HG02840 (cell line): Measurements from ENCODE around the gene CPNE7.
"Not testable (repeated sequence)": the region's sequence is repeated elsewhere in the genome, so short reads cannot be mapped to it uniquely, and the experiment has no call there.

Experiments
- ATAC-seq: cut with Tn5 transposase; IDR thresholded peaks from one replicate; pipeline ENCODE4 v1.9.1; 2021; ENCODE audit warnings: mild to moderate bottlenecking, moderate library complexity, moderate number of reproducible peaks; ENCODE audit not compliant: unreplicated experiment, low FRiP score

CPNE7 gene

DNA sequence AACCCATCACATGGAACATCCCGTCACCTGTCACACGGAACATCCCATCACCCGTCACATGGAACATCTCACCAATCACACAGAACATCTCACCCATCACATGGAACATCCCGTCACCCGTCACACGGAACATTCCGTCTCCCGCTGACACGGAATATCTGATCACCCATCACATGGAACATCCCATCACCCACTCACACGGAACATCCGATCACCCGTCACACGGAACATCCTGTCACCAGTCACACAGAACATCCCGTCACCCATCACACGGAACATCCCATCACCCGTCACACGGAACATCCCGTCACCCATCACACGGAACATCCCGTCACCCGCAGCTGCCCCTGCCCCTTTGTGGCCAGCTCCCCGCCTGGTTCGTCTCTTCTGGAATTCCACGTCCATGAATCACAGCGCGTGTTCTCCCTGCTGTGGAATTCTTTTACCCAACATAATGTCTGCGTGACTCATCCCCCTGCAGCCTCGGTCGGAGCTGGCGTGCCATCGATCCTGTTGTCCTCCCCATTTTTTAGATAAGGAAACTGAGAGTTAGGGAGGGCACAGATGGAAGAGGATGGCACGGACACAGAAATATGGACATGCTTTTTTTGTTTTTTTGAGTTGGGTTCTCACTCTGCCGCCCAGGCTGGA, 5.6 kb downstream of the CPNE7 start:
- ATAC-seq: no peak

DNA sequence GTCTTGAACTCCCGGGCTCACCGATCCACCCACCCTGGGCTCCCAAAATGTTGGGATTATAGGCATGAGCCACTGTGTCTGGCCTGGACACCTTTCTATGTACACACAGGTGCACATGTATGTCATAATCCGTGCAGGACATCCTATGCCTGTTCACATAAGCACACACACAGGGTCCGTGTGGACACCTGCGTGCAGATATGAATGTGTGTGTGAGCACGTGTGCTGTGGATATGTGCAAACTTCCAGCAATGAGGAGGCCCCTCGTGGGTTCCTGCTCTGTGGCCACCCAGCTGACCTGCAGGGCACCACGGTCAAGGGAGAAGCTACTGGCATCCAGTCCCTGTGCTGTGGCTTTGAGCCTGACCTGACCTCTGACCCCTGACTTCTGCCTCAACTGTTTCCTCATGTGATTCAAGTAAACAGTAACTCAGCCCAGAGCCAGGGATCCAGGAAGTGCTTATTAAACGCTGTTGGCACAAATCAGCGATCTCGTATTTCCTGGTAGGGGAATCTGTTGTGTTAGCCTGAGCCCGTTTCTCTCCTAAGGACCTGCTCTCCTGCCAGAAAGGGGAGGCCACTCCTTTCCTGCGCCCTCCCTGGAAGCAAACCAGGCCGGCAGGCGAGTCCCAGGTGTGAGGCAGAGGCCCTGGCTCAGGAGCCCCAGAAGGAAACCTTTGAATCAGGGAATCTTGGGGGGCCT, 6.5 kb downstream of the CPNE7 start:
- ATAC-seq: no peak

GRCh38 chr16:89582614-89583196, 7.1 kb downstream of the CPNE7 start:
- no peak for ATAC-seq

DNA sequence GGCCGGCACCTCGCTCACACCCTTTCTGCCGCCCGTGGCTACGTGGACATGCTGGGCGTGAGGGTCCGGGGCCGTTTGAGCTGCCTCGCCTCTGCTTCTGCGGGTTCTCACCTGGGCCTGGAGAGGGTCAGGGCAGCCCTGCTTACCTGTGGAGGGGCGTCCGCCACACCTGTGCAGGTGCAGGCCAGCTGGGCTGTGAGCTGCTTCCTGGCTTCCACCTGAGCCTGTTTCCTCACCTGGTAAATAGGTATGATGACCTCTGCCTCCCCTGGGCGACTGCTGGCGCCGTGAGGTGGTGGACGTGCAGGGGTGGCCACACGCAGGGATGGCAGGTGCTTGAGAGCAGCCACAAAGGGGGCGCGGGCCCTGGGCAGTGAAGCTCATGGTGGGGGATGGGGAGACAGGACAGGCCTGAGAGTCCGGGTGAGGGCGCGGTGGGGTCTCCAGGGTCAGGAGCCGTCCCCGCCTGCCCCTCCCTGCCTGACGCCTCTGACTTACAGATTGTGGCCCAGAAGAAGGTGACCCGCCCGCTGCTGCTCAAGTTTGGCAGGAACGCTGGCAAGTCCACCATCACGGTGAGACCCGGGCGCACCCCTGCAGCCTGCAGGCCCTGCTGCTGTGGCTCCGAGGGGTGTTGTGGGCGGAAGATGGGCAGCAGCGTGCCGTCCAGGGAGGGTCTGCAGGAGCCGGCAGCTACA, 7.8 kb downstream of the CPNE7 start:
- ATAC-seq: no peak

DNA sequence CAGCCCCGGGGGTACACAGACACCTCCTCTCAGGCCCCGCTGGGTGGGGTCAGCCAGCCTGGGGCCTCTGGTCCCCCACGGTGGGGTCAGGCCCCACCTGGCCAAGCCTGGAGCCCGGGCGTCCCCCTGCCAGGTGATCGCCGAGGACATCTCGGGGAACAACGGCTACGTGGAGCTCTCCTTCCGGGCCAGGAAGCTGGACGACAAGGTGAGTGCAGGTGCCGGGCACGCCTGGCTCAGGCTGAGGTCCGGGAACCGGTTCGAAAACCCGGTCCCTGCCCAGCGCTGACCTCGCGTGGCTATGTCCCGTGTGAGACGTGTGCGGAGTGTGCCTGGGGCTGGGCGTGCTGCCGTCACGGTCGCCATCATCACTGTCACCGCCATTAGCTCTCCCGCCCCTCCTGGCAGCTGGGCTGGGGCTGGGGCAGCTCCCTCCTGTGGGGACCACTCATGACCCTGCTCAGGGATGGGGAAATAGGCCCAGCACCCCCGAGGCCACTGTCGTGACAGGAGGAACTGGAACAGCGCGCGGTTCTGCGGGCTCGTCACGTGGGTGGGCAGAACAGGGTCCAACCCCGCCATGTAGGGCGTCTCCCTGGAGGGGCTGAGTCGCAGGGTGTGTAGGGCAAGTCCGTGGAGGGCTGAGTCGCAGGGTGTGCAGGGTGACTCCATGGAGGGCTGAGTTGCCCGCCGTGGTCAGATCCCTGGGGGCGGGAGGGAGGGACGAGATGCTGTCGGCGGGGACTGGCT, 8.5 kb downstream of the CPNE7 start:
- no peak for ATAC-seq

- no peak for ATAC-seq
These were observed 9.4 kb downstream of the CPNE7 start for GRCh38 chr16:89584768-89585549.

GRCh38 chr16:89586218-89586617, 10.7 kb downstream of the CPNE7 start:
- no peak for ATAC-seq

- ATAC-seq: no peak
These were observed 11.3 kb downstream of the CPNE7 start for GRCh38 chr16:89586853-89587252.

- ATAC-seq: not testable (repeated sequence)
These were observed 12.1 kb downstream of the CPNE7 start for GRCh38 chr16:89587676-89588075.

GRCh38 chr16:89588413-89589109, 13.0 kb downstream of the CPNE7 start:
- no peak for ATAC-seq

GRCh38 chr16:89589241-89589926, 13.8 kb downstream of the CPNE7 start:
- ATAC-seq: no peak

DNA sequence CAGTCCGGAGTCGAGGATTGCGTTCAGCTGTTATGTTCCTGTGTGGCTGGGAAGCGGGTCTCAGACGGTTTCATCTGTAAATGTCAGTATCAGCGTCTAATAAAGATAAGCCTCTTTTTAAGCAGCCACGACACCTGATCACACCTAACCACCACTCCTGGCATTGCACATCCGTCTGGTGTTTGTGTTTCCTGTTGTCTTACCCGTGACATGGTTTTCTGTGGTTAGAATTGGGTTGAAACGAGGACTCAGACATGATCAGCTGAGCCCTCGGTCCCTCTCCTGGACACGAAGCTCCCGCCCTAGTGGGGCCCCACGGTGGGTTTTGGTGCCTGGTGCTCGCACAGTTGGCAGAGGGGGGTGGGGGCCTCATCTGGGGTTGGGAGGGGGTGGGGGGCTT, 18.3 kb downstream of the CPNE7 start:
- ATAC-seq: no peak

DNA sequence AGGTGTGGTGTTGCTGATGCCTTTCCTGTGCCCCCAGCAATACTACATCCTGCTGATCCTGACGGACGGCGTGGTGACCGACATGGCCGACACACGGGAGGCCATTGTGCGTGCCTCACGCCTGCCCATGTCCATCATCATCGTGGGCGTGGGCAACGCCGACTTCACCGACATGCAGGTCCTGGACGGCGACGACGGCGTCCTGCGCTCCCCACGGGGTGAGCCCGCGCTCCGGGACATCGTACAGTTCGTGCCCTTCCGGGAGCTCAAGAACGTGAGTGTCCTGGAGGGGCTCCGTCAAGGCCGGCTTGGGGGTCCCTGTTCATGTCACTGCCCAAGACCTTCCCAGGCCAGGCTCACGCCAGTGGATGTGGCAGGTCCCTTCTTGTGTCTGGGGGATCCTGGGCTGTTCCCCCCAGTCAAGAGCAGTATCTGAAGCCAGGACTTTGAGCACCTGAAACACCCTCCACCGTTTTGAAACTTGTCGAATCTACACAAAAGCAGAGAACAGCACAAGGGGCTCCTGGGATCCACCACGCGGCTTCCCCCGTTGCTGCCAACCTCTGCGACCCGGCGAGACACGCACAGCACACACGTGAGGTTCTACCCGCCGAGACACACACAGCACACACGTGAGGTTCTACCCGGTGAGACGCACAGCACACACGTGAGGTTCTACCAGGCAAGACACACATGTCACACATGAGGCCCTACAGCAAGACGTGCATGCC, 19.9 kb downstream of the CPNE7 start:
- ATAC-seq: no peak

- ATAC-seq: no peak
These were observed 20.6 kb downstream of the CPNE7 start for GRCh38 chr16:89596061-89596689.

DNA sequence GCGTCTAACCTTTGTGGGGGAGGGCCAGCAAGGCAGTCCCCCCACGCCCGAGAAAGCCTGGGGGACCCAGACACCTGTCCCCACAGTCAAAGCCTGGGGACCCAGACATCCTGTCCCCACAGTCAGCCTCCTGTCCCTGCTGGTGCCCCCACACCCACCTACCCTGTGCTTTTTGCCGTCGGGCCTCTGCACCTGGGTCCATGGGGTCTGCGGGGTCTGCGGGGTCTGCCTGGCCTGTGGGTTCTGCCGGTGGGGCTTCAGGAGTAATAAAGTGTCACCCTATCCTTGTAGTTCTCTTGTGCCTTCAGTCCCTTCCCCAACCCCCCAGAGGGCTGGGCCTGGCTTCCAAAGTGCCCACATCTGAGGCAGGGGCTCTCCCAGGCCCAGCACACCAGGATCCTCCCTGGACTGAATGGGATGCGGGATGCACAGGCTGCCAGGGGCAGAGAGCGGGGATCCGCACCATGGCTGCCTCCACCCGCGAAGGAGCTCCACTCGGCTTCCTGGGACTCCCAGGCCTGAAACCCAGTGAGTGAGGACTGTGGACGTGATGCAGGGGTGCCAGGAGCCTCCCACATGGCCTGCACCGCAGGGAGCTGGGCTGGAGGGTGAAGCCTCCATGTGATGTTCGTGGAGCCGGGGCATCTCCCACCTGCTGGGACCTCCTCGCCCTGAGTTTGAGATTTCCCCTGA, 21.5 kb downstream of the CPNE7 start:
- ATAC-seq: no peak

DNA sequence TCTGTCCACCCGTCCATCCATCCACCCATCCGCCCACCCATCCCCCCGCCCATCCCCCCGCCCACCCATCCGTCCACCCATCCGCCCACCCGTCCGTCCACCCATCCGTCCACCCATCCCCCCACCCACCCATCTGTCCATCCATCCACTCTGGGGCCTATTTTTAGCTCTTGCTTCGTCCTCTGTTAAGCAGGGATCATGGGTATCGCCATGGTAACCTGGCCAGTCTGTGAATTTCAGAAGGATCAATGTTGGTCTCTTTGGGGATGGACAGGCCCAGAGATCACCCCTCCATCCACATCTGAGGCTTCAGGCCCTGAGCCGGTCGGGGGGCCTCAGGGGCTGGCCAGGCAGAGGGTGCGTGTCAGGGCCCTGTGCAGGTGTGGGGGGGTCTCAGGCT, 22.6 kb downstream of the CPNE7 start:
- no peak for ATAC-seq

- ATAC-seq: no peak
These were observed 23.9 kb downstream of the CPNE7 start for GRCh38 chr16:89599451-89599858.
